ENCODE data around the gene POC1B.

Gene POC1B

GRCh38 chr12:89494411-89495231 is 31.2 kb downstream of the POC1B start:
- TF ChIP-seq TSHZ2 (CRISPR knock-in tag; IDR thresholded peaks at IDR 0.05) = no peak
- no peak for ATAC-seq

- ATAC-seq = no peak
- TF ChIP-seq TOX (CRISPR knock-in tag; IDR thresholded peaks at IDR 0.05; ENCODE audit: borderline replicate concordance) (no peak), SNAI2 (CRISPR knock-in tag; IDR thresholded peaks at IDR 0.05) (no peak), ARNTL (CRISPR knock-in tag; IDR thresholded peaks at IDR 0.05; ENCODE audit: borderline replicate concordance, low read depth) (no peak), PATZ1 (CRISPR knock-in tag; IDR thresholded peaks at IDR 0.05; ENCODE audit: borderline replicate concordance) (no peak), TCF4 (CRISPR knock-in tag; IDR thresholded peaks at IDR 0.05; ENCODE audit: borderline replicate concordance) (no peak), CSRNP3 (CRISPR knock-in tag; IDR thresholded peaks at IDR 0.05) (no peak), ZC3H10 (CRISPR knock-in tag; IDR thresholded peaks at IDR 0.05) (no peak), ZNF8 (CRISPR knock-in tag; IDR thresholded peaks at IDR 0.05) (no peak), OSR1 (CRISPR knock-in tag; IDR thresholded peaks at IDR 0.05) (no peak), ZNF565 (CRISPR knock-in tag; conservative IDR thresholded peaks at IDR 0.05; ENCODE audit: low read depth) (no peak), ZFP30 (CRISPR knock-in tag; IDR thresholded peaks at IDR 0.05) (no peak), RARB (CRISPR knock-in tag; IDR thresholded peaks at IDR 0.05) (no peak), CREB5 (CRISPR knock-in tag; IDR thresholded peaks at IDR 0.05; ENCODE audit: low read depth) (no peak), ZFP3 (CRISPR knock-in tag; IDR thresholded peaks at IDR 0.05) (no peak), POU6F1 (CRISPR knock-in tag; IDR thresholded peaks at IDR 0.05; ENCODE audit: borderline replicate concordance, low read depth) (no peak), ZNF70 (CRISPR knock-in tag; IDR thresholded peaks at IDR 0.05) (no peak), PPARA (CRISPR knock-in tag; IDR thresholded peaks at IDR 0.05; ENCODE audit: borderline replicate concordance) (no peak), GLIS3 (CRISPR knock-in tag; IDR thresholded peaks at IDR 0.05) (no peak)
Observed at GRCh38 chr12:89493670-89494302, 32.1 kb downstream of the POC1B start.

- TF ChIP-seq TOX (CRISPR knock-in tag; IDR thresholded peaks at IDR 0.05; ENCODE audit: borderline replicate concordance) (no peak), RARB (CRISPR knock-in tag; IDR thresholded peaks at IDR 0.05) (no peak), POU6F1 (CRISPR knock-in tag; IDR thresholded peaks at IDR 0.05; ENCODE audit: borderline replicate concordance, low read depth) (no peak), ZC3H10 (CRISPR knock-in tag; IDR thresholded peaks at IDR 0.05) (no peak), ARNTL (CRISPR knock-in tag; IDR thresholded peaks at IDR 0.05; ENCODE audit: borderline replicate concordance, low read depth) (no peak), ESRRG (CRISPR knock-in tag; IDR thresholded peaks at IDR 0.05) (no peak), CSDC2 (CRISPR knock-in tag; IDR thresholded peaks at IDR 0.05) (no peak), CREB5 (CRISPR knock-in tag; IDR thresholded peaks at IDR 0.05; ENCODE audit: low read depth) (no peak), OSR1 (CRISPR knock-in tag; IDR thresholded peaks at IDR 0.05) (no peak), SNAI2 (CRISPR knock-in tag; IDR thresholded peaks at IDR 0.05) (no peak)
- no peak for ATAC-seq
Observed at GRCh38 chr12:89492883-89493282, 33.0 kb downstream of the POC1B start.

Data from SK-N-SH treated with all-trans-retinoic acid at 6 μM for 48 hours (cell line).